ENCODE data around the gene VTI1A.
"Not testable (repeated sequence)": the region's sequence is repeated elsewhere in the genome, so short reads cannot be mapped to it uniquely, and the experiment has no call there.

Gene VTI1A

GRCh38 chr10:112507988-112508387 is 61.0 kb downstream of the VTI1A start:
- no peak for DNase-seq

DNA sequence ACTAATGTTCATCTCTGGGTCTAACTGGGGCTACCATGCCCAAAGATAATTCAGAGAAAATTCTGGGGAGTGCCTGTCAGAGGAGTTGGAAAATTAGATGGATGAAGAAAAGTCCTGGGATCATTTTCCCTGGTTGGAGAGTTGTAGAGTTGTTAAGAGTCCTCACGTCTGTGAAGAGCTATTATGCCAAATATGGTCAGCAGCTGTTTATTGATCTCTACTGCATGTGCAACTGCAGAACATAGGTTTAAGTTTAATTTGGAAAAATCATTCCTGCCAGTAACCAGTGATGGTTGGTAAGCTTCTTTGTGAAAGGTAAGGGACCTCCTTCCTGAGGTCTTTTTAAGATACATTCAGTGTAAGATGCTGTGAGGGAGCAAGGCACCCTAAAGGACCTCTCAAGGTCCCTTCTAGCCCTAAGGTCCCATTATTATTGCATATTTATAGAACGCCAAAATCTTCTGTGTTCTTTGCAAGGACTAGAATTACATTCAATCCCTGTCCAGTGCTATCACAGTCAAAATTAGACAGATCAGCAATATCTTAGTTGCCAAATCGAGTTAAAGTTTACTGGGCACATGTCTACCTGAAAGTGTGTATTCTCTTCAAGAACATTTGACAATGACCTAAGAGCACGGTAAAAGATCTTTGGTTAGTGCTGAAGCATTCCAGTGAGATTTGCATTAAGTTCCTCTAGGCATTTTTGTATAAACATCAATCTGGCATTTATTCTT is 62.7 kb downstream of the VTI1A start:
- no peak for DNase-seq

- no peak for DNase-seq
Observed at GRCh38 chr10:112510384-112510783, 63.4 kb downstream of the VTI1A start.

DNA sequence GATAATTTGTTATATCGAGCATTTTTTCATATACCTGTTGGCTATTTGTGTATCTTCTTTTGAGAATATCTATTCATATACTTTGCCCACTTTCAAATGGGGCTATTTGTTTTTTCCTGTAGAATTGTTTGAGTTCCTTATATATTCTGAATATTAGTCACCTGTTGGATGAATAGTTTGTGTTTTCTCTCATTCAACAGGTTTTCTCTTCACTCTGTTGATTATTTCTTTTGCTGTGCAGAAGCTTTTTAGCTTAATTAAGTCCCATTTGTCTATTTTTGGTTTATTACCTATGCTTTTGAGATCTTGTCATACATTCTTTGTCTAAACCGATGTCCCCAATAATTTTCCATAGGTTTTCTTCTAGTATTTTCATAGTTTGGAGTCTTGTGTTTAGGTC is 65.3 kb downstream of the VTI1A start:
- no peak for DNase-seq

- no peak for DNase-seq
Observed at GRCh38 chr10:112515126-112515525, 68.1 kb downstream of the VTI1A start.

DNA sequence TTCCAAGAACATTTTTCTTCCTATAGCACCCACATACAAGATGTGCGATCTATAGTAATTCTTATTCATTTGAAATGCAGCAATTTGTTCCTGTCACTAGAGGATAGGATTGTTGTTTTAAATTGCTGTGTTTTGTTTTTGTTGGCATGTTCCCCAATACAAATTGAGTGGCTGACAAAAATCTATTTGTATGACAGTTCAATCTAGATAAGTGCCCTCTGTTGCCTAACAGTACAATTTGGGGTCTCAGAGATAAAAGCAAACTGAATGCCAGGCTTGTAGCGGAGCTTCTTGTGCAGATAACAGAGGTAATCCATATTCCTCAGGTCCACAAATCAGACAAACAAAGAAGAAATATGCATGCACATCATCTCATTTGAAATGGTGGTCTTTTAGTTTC is 68.8 kb downstream of the VTI1A start:
- DNase-seq, result no peak

DNA sequence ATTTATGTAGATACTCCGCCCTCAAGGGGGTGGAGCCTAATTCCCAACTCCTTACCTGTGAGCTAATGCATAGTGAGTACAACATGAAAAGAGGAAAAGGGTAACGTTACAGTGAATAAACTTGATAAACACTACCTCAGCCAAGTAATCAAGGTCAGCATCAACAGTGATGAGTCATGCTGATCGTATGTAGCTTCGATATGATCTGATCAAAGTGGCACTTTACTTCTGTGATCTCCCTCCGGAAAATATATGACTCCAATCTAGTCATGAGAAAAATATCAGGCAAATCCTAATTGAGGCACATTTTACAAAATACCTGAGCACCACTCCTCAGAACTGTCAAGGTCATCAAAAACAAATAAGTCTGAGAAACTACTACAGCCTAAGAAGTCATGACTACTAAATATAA is 70.4 kb downstream of the VTI1A start:
- DNase-seq, result no peak

DNA sequence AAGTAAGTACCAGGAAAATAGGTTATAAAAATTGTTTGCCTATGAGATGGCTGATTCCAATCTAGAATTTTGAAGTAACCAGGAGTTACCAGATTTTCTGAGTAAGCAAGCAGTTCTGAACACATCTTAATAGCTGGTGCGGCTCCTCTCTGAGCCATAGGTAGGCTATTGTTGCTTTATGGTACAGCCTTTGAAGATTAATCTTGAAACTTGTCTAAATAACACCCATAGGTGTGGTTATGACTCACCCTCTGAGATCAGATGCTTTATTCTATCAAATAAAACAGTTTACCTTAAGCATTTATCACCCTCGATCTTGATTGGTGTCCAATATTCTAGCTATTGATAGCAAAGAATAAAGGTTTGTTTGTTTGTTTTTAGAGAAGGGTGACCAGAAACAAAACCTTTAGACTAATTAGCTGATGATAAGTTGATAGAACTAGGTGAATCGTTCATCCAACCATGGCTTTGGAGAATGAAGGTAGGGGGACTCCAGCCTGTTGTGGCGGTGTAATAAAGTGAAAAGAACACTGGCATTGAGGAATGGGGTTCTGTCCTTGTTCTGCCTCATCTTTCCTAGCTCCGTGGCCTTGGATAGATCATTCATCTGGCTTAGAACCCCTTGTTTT is 72.2 kb downstream of the VTI1A start:
- no peak for DNase-seq

GRCh38 chr10:112520914-112521313 is 73.9 kb downstream of the VTI1A start:
- no peak for DNase-seq

DNA sequence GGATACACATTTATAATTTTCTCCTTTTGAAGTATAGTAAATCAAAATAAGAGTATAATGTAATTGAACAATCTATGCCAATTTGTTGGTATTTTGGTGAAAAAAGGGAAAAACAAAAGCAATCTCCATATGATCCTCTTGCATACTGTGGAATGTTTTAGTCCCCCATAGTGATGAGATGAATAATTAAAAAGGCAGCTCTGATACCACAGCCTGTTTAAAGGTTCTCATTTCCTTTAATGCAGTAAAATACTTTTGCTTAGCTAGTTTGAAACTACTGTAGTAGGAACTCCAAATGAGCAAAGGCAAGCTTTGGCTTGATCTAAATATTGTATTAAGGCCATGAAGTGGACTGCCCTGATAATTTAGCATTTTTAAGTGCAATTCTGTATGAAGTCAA is 77.6 kb downstream of the VTI1A start:
- DNase-seq, result peak; percentile 54

DNA sequence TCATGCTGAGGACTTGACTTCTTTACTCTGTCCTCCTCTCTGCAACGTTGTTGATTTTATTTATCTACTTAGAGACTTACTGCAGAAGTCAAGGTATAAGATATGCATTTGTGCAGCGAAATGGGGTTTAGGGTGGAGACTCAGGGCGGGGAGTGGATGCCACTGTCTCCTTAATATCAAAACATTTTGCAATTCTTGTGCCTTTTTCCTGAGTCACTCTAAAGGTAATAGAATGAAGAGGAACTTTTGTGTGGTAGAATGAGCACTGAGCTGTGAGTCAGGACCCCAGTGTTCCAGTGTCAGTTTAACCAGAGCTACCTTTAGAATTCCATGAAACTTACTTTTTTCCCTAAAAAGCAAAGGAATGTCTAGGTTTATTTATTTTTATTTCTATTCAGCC is 78.2 kb downstream of the VTI1A start:
- DNase-seq, result no peak

DNA sequence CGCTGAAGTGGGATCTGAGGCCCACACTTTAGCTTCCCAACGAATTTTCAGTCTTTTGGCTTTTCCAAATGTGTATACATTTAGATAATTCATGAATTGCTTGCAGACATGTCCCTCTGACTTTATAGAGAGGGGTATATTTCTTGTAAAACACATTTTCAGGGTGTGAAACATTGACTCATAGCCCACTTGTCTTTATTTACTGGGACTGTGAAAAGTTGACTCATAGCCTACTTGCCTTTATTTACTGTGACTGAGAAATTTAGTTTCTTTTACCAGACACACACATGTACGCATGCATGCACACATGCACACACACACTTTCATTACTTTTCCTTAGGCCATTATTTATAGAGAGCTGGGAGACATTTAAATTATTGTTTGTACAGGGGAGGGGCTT is 79.1 kb downstream of the VTI1A start:
- DNase-seq, result peak; percentile 40

DNA sequence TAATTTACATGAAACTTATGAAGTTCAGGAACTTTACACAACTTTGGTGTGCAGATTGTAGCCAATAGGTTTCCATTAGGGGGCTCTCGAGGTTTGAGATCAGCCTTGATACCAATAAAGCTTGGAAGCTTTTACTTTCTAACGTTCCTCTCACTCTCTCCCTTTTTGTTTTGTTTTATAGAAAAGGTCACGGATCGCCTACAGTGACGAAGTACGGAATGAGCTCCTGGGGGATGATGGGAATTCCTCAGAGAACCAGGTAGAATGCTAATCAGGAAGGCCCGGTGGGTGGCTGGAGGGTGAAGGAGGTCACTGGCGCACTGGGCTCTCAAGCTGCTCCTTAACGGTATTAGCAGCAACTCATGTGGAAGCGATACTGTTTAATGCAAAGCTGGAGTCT is 79.9 kb downstream of the VTI1A start:
- DNase-seq, result no peak

DNA sequence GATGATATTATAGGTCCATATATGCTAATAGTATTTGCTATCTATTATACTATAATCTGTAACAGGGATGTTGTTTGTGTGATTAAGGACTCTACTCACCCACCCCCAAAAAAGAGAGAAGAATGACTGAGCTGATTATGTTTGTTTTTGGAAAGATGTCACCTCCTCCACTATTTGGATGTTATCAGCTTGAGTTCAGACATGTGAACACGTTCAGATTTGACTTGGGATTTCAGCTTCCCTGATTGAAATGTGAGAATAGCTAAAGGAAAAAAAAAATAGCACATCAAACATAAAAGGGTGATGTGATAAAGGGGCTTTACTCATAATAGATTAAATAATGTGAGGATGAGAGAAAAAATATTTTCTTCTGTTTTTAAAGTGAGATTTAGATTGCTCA is 81.2 kb downstream of the VTI1A start:
- no peak for DNase-seq

GRCh38 chr10:112531421-112531820 is 84.4 kb downstream of the VTI1A start:
- DNase-seq, result no peak

DNA sequence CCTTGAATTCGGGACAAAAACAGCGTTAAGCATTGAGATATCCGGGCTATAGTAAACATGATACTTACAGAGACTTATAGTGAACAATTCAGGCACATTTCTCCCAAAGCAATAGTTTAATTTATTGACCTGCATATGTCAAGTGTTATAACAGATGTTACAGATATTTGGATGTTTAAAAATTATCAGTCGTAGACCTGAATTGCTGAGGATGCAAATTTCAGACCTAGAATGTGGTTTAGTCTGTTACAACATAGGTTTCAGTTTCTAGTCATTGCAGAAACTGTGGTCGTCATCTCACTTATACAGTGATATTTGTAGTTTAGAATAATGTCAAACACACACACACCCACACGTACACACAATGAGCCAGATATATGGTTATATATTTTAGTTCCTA is 85.2 kb downstream of the VTI1A start:
- DNase-seq, result no peak

DNA sequence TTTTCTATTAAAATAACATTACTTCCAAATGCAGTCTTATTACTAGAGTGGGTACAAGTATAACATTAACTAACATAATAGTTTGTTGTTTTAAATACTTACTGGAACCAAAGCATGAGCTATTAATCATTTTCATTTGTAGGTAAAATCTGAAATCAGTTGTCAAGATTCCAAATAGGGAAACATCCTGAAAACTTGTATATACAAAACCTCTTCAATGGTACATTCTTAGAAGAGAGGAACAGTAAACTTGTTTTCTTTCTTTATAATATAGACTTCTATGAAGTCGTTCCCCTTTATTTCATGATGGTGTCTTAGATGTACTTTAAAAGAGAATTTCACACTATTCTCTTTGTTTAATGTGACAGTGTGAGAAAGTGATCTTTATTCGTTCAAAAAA is 85.9 kb downstream of the VTI1A start:
- no peak for DNase-seq

GRCh38 chr10:112533916-112534315 is 86.9 kb downstream of the VTI1A start:
- DNase-seq, result no peak

DNA sequence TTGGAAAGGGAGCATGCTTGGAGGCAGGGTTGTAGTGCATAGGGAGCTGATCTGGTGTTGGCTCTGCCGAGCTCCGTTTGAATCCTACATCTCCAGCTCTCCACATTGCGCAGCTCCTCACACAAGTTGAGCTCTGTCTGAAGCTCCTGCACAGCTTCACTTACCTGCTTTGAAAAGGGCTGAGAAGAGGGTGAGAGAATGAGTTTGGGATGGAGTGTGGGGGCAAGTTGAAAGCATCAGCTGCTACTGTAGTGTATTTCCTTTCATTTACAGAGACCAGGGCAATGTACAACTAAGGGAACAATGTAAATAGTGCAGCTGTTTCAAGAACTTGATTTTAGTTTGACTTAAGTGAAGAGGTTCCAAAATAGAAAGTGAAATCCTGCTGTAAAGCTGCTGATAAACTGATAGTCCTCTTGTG is 88.5 kb downstream of the VTI1A start:
- no peak for DNase-seq

DNA sequence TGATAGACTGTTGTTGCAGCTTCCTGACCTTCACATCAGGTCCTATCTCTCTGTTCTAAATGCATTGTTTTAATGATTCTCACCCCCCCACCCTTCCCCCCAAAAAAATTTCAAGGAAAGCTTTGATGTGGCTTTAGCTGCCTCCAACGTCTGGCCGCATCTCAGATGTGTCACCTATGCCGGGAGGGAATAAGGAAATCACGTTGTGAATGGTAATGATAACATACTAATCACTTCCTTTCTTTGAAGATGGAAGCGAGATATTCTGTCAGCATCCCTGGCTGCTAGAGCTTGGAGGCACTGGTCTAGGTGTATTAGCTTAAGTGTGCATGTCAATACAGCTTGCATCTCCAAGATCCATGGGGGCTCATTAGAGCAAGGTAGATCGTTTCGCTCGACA is 89.6 kb downstream of the VTI1A start:
- no peak for DNase-seq

- no peak for DNase-seq
Observed at GRCh38 chr10:112538168-112538567, 91.2 kb downstream of the VTI1A start.

- DNase-seq, result peak; percentile 62
Observed at GRCh38 chr10:112539340-112539739, 92.3 kb downstream of the VTI1A start.

- DNase-seq, result not testable (repeated sequence)
Observed at GRCh38 chr10:112542823-112543222, 95.8 kb downstream of the VTI1A start.

GRCh38 chr10:112546474-112546873 is 99.5 kb downstream of the VTI1A start:
- DNase-seq, result no peak
